ENCODE data around the gene AGMO.

Gene AGMO

DNA sequence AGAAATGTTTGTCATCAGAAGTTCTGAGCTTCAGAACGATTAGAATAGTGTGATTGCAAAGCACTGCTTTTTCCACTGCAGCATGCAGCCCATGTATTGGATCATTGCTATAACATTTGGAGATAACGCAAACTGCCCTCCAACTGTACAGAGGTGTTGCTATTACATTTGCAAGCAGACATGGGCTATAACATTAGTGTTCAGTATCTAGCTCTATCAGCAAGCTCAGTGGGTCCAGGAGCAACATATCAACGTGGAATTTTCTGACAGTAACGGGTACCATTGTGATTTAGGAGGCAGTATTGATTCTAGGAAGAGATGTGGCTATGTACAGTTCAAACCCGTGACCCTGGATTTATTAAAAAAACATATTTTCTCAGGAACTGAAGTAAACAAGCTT, 75.8 kb downstream of the AGMO start:
- TF ChIP-seq, protein P1, sequence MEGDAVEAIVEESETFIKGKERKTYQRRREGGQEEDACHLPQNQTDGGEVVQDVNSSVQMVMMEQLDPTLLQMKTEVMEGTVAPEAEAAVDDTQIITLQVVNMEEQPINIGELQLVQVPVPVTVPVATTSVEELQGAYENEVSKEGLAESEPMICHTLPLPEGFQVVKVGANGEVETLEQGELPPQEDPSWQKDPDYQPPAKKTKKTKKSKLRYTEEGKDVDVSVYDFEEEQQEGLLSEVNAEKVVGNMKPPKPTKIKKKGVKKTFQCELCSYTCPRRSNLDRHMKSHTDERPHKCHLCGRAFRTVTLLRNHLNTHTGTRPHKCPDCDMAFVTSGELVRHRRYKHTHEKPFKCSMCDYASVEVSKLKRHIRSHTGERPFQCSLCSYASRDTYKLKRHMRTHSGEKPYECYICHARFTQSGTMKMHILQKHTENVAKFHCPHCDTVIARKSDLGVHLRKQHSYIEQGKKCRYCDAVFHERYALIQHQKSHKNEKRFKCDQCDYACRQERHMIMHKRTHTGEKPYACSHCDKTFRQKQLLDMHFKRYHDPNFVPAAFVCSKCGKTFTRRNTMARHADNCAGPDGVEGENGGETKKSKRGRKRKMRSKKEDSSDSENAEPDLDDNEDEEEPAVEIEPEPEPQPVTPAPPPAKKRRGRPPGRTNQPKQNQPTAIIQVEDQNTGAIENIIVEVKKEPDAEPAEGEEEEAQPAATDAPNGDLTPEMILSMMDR (IDR thresholded peaks at IDR 0.05; ENCODE audit: low read depth, low read length): no peak
- Histone ChIP-seq H3K27me3 (0 out of 2 replicates have a peak, but pooled peaks cover 4% of the 10 kb centered on the region), H3K9me3 (no peaks in the 10 kb centered on the region), H3K36me3 (no peaks in the 10 kb centered on the region), H3K4me3 (ENCODE audit: low read depth, low read length) (no peak overlapping the region), H3K4me1 (no peaks in the 10 kb centered on the region)
- DNase-seq: no peak

DNA sequence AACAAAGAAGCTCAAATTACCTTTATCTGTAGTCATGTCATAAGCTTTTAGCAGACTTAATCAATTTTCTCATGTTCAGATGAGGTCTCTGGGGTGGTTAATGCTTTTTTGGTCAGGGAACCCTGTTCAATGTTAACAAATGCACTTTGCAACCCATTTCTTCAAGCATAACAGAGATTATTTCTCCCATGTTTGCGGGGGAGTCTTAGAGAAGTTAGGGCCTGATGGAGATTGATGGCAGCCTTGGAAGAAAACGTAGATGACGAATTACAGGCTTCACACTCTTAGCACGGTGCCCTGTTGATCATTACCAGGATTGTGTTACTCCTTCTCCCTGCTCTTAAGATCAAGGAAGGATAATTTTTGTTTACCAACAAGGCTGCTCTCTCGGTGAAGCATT, 76.4 kb downstream of the AGMO start:
- no peak overlapping the region for H3K4me3 ChIP-seq (ENCODE audit: low read depth, low read length)
- H3K4me1 ChIP-seq: no peaks in the 10 kb centered on the region
- TF ChIP-seq, protein P1 (IDR thresholded peaks at IDR 0.05; ENCODE audit: low read depth, low read length): no peak
- H3K27me3 ChIP-seq: 0 out of 2 replicates have a peak, but pooled peaks cover 4% of the 10 kb centered on the region
- no peaks in the 10 kb centered on the region for H3K36me3 ChIP-seq
- no peaks in the 10 kb centered on the region for H3K9me3 ChIP-seq
- no peak for DNase-seq

DNA sequence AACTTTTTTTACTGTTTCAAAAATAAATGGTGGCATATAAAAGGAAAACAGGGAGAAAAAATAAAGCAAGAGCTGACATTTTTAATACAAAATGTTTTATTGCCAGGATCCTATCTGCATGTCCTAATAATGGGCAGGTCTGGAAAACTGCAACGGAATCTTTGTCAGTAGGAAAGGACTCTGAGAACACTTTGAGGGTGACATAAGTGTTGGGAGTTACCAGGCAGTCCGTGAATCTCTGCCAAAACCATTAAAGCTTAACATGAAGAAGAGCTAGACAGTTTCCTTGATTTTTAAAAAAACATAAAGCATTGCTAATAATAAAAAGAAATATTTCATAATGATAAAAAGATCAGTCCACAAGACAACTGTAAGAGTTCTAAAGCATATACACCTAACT, 80.7 kb downstream of the AGMO start:
- no peaks in the 10 kb centered on the region for H3K9me3 ChIP-seq
- no peaks in the 10 kb centered on the region for H3K36me3 ChIP-seq
- DNase-seq: no peak
- no peaks in the 10 kb centered on the region for H3K4me1 ChIP-seq
- no peak overlapping the region for H3K4me3 ChIP-seq (ENCODE audit: low read depth, low read length)
- H3K27me3 ChIP-seq: 0 out of 2 replicates have a peak, but pooled peaks cover 4% of the 10 kb centered on the region
- TF ChIP-seq, protein P1 (IDR thresholded peaks at IDR 0.05; ENCODE audit: low read depth, low read length): no peak

DNA sequence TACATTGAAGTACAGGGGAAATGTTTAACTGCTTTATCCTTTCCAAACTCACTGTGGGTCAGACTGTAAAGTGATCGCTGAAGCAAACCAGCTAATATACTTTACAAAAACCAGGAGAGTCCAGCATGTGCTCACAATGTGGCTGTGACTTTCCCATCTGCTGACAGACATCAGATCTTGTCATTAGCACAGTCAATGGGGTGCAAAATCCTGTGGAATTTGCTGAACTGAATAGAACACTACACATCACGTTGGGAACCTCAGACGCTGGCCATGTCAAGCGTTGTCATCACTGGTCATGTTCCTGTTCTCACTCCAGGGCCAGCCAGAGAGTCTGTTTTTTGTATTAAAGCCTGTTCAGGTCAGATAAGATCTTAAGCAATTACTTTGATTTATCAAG, 83.4 kb downstream of the AGMO start:
- Histone ChIP-seq H3K9me3 (no peaks in the 10 kb centered on the region), H3K4me3 (ENCODE audit: low read depth, low read length) (no peak overlapping the region), H3K36me3 (no peaks in the 10 kb centered on the region), H3K27me3 (no peaks in the 10 kb centered on the region), H3K4me1 (no peaks in the 10 kb centered on the region)
- DNase-seq: no peak
- TF ChIP-seq, protein P1 (IDR thresholded peaks at IDR 0.05; ENCODE audit: low read depth, low read length): no peak

DNA sequence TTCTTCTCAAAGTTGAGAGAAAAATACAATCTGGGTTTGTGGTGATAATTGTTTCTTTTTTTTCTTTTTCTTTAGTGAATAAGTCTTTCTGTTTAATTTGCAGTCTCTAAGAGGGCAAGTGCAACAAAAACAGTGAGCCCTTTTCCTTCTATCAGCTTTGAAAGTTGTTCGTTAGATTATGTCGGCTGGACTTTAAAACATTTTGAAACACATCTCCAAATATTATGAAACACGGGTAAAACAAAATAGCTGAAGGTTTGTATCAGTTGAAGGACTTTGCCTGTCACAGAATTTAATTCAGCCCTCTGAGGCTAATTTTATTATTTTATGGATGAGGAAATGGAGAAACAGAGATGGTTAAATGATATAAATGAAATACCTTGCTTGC, 85.3 kb downstream of the AGMO start:
- Histone ChIP-seq H3K9me3 (no peaks in the 10 kb centered on the region), H3K36me3 (no peaks in the 10 kb centered on the region), H3K4me1 (no peaks in the 10 kb centered on the region), H3K4me3 (ENCODE audit: low read depth, low read length) (no peak overlapping the region), H3K27me3 (no peaks in the 10 kb centered on the region)
- TF ChIP-seq, protein P1 (IDR thresholded peaks at IDR 0.05; ENCODE audit: low read depth, low read length): no peak
- DNase-seq: no peak

DNA sequence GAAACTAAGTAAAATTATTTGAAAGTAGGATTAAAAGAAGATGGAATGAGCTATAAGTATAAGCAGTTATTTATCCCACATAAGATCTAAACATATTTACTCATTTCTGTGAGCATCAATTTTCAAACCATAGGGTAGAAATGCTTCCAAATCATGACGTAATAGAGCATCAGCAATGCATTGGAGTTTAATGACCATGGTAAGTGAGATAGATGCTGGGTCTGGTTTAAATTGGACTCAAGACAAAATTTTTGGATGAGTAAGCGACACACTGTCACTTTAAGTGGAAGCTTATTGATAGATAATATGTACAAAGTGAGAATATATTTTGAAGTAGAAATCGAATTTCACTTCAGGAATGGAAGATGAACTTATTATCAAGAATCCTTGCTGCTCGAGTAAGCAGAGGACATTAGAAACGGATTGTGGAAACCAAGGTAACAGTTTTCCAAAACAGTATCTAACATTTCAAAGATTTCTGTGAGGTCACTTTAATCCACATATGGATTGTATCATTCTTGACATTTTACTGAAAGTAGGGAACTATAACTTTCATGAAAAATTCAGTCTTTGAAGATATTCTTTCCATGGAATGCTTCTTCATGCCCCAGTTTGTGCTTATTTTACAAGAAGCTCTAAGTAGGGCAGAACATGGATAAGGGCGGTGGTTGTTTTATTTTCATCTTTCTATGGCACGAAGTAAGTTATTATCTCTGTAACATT, 85.8 kb downstream of the AGMO start:
- no peaks in the 10 kb centered on the region for H3K27me3 ChIP-seq
- no peak for DNase-seq
- H3K4me3 ChIP-seq (ENCODE audit: low read depth, low read length): no peak overlapping the region
- no peaks in the 10 kb centered on the region for H3K36me3 ChIP-seq
- no peaks in the 10 kb centered on the region for H3K4me1 ChIP-seq
- TF ChIP-seq, protein P1 (IDR thresholded peaks at IDR 0.05; ENCODE audit: low read depth, low read length): no peak
- no peaks in the 10 kb centered on the region for H3K9me3 ChIP-seq

Data from BE2C (cell line).